ENCODE measurements around the gene USP3. TPM values are rescaled to one million over a fixed set of nuclear protein-coding genes. Genes with fewer than 3 reads are reported as not detected.

USP3 gene
- total RNA-seq, 1 experiment from 2014 or later: 36.6 TPM

DNA sequence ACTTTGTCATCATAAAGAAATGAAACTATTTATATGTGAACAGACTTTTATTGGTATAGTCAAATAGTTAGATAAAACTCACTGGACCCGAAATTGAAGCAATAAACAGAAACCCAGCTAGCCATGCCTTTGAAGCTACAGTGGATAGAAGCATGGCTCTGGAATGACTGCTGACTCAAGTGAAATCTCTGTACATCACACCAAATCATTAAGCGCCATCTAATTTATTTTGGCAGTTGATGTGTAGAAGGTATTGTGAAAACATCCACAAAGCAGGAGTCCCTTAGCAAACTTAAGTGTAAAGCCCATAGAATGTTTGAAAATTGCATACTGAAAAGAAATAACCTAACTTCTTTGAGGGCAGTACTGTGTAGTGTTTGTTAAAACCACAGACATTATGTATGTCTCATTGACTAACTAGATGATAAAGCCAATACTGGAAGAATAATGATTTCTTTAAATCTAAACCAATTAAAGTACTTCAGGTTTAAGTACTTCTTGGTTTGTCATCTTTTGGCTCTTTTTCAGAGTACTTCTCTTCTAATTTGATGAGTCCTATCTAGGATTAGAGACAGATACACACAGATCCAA, 50.0 kb downstream of the USP3 start:
- H3K4me3 Mint-ChIP-seq: no peak overlapping the region
- ATAC-seq (no peak), DNase-seq (ENCODE audit: low spot score) (no peak)
- no peaks in the 10 kb centered on the region for H3K9me3 Mint-ChIP-seq
- CTCF ChIA-PET: interaction anchor here (2.1 kb wide), 1 partner anchor 23 kb away, joined by 11 read pairs; no protein-coding TSS in a partner anchor
- TF ChIP-seq ZNF416 (CRISPR knock-in tag; IDR thresholded peaks at IDR 0.05): no peak
- no peak for TF ChIP-seq ZNF423 (CRISPR knock-in tag; IDR thresholded peaks at IDR 0.05)
- TF ChIP-seq, protein P1, sequence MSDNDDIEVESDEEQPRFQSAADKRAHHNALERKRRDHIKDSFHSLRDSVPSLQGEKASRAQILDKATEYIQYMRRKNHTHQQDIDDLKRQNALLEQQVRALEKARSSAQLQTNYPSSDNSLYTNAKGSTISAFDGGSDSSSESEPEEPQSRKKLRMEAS (CRISPR knock-in tag; IDR thresholded peaks at IDR 0.05): no peak
- TF ChIP-seq, protein P2, sequence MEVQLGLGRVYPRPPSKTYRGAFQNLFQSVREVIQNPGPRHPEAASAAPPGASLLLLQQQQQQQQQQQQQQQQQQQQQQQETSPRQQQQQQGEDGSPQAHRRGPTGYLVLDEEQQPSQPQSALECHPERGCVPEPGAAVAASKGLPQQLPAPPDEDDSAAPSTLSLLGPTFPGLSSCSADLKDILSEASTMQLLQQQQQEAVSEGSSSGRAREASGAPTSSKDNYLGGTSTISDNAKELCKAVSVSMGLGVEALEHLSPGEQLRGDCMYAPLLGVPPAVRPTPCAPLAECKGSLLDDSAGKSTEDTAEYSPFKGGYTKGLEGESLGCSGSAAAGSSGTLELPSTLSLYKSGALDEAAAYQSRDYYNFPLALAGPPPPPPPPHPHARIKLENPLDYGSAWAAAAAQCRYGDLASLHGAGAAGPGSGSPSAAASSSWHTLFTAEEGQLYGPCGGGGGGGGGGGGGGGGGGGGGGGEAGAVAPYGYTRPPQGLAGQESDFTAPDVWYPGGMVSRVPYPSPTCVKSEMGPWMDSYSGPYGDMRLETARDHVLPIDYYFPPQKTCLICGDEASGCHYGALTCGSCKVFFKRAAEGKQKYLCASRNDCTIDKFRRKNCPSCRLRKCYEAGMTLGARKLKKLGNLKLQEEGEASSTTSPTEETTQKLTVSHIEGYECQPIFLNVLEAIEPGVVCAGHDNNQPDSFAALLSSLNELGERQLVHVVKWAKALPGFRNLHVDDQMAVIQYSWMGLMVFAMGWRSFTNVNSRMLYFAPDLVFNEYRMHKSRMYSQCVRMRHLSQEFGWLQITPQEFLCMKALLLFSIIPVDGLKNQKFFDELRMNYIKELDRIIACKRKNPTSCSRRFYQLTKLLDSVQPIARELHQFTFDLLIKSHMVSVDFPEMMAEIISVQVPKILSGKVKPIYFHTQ (CRISPR knock-in tag; IDR thresholded peaks at IDR 0.05): no peak
- TF ChIP-seq SMAD3 (CRISPR knock-in tag; IDR thresholded peaks at IDR 0.05; ENCODE audit: borderline replicate concordance): no peak
- TF ChIP-seq, protein P3, sequence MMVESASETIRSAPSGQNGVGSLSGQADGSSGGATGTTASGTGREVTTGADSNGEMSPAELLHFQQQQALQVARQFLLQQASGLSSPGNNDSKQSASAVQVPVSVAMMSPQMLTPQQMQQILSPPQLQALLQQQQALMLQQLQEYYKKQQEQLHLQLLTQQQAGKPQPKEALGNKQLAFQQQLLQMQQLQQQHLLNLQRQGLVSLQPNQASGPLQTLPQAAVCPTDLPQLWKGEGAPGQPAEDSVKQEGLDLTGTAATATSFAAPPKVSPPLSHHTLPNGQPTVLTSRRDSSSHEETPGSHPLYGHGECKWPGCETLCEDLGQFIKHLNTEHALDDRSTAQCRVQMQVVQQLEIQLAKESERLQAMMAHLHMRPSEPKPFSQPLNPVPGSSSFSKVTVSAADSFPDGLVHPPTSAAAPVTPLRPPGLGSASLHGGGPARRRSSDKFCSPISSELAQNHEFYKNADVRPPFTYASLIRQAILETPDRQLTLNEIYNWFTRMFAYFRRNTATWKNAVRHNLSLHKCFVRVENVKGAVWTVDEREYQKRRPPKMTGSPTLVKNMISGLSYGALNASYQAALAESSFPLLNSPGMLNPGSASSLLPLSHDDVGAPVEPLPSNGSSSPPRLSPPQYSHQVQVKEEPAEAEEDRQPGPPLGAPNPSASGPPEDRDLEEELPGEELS (CRISPR knock-in tag; IDR thresholded peaks at IDR 0.05): no peak
- TF ChIP-seq, protein P4, sequence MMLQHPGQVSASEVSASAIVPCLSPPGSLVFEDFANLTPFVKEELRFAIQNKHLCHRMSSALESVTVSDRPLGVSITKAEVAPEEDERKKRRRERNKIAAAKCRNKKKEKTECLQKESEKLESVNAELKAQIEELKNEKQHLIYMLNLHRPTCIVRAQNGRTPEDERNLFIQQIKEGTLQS (CRISPR knock-in tag; conservative IDR thresholded peaks at IDR 0.05): no peak
- TF ChIP-seq ZNF121 (CRISPR knock-in tag; IDR thresholded peaks at IDR 0.05): no peak
- POLR2A ChIA-PET: no interaction called here
- no peak overlapping the region for H3K27ac Mint-ChIP-seq
- peaks cover 51% of the 10 kb centered on the region for H3K4me1 Mint-ChIP-seq
- H3K36me3 Mint-ChIP-seq: no peaks in the 10 kb centered on the region; the same call in none of the 2 replicates
- no peaks in the 10 kb centered on the region for H3K27me3 Mint-ChIP-seq (ENCODE audit: low read depth)

DNA sequence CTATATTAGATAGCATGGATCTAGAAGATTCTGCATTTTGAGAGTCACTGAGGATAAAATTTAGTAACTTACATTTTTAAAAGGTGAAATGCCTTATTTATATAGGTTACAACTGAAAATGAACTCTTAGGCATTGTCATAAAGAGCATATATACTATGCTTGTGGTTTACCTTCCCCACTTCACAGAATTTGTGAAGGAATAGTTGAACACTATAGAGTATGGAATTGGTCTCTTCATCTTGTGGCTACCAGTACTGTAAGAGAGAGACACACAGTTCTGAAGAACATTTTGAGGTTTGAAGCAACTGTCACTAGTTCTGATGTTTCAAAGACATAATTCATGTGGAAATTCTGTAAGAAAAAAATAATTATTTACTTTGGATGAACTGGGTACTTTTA, 51.1 kb downstream of the USP3 start:
- Mint-ChIP-seq H3K4me1 (peaks cover 57% of the 10 kb centered on the region), H3K9me3 (no peaks in the 10 kb centered on the region), H3K36me3 (no peaks in the 10 kb centered on the region; the same call in none of the 2 replicates), H3K27me3 (ENCODE audit: low read depth) (no peaks in the 10 kb centered on the region), H3K4me3 (no peak overlapping the region), H3K27ac (no peak overlapping the region)
- CTCF ChIA-PET: no interaction called here
- TF ChIP-seq NFATC4 (CRISPR knock-in tag; IDR thresholded peaks at IDR 0.05) (no peak), IRF2 (CRISPR knock-in tag; IDR thresholded peaks at IDR 0.05; ENCODE audit: borderline replicate concordance, low read depth) (no peak), RORB (CRISPR knock-in tag; IDR thresholded peaks at IDR 0.05) (no peak), GTF2I (CRISPR knock-in tag; conservative IDR thresholded peaks at IDR 0.05) (no peak), ESRRA (CRISPR knock-in tag; IDR thresholded peaks at IDR 0.05; ENCODE audit: borderline replicate concordance) (no peak), FOXP1 (CRISPR knock-in tag; IDR thresholded peaks at IDR 0.05; ENCODE audit: borderline replicate concordance) (no peak), SP1 (CRISPR knock-in tag; conservative IDR thresholded peaks at IDR 0.05) (no peak), FOXK1 (CRISPR knock-in tag; IDR thresholded peaks at IDR 0.05) (no peak), NR3C1 (CRISPR knock-in tag; conservative IDR thresholded peaks at IDR 0.05; ENCODE audit: low read depth) (no peak)
- TF ChIP-seq, protein P5, sequence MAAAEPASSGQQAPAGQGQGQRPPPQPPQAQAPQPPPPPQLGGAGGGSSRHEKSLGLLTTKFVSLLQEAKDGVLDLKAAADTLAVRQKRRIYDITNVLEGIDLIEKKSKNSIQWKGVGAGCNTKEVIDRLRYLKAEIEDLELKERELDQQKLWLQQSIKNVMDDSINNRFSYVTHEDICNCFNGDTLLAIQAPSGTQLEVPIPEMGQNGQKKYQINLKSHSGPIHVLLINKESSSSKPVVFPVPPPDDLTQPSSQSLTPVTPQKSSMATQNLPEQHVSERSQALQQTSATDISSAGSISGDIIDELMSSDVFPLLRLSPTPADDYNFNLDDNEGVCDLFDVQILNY (CRISPR knock-in tag; IDR thresholded peaks at IDR 0.05): no peak
- TF ChIP-seq, protein P6, sequence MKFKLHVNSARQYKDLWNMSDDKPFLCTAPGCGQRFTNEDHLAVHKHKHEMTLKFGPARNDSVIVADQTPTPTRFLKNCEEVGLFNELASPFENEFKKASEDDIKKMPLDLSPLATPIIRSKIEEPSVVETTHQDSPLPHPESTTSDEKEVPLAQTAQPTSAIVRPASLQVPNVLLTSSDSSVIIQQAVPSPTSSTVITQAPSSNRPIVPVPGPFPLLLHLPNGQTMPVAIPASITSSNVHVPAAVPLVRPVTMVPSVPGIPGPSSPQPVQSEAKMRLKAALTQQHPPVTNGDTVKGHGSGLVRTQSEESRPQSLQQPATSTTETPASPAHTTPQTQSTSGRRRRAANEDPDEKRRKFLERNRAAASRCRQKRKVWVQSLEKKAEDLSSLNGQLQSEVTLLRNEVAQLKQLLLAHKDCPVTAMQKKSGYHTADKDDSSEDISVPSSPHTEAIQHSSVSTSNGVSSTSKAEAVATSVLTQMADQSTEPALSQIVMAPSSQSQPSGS (CRISPR knock-in tag; IDR thresholded peaks at IDR 0.05; ENCODE audit: borderline replicate concordance, low read depth): no peak
- DNase-seq (ENCODE audit: low spot score) (no peak), ATAC-seq (no peak)
- POLR2A ChIA-PET: no interaction called here
